Astrocyte of the cerebellum (primary cell): ENCODE results near the gene TM4SF20.

ENCODE experiments used
- DNase-seq: peaks from one replicate; pipeline ENCODE4 v3.0.0-alpha.2; 2011; ENCODE audit warnings: low read depth
- H3K4me3 ChIP-seq: 2 replicates; pipeline ENCODE4 v1.5.1; 2011; ENCODE audit warnings: mild to moderate bottlenecking, low read depth, low read length, moderate library complexity
- in situ Hi-C: cut with HindIII; loops from 2 replicates; pipeline ENCODE4 v1.10.0; 2017; ENCODE audit warnings: low sequenced_read_pairs
- TF ChIP-seq, protein P1 (sequence below): IDR thresholded peaks from 2 replicates; pipeline ENCODE4 v1.5.1; 2012; ENCODE audit warnings: low read length, low read depth, moderate library complexity, mild to moderate bottlenecking; ENCODE audit errors: missing control alignments

Gene TM4SF20

GRCh38 chr2:227317834-227318233 lies 61.3 kb downstream of the TM4SF20 start:
- no peak for DNase-seq
- in situ Hi-C loops: no loop called here
- TF ChIP-seq, protein P1, sequence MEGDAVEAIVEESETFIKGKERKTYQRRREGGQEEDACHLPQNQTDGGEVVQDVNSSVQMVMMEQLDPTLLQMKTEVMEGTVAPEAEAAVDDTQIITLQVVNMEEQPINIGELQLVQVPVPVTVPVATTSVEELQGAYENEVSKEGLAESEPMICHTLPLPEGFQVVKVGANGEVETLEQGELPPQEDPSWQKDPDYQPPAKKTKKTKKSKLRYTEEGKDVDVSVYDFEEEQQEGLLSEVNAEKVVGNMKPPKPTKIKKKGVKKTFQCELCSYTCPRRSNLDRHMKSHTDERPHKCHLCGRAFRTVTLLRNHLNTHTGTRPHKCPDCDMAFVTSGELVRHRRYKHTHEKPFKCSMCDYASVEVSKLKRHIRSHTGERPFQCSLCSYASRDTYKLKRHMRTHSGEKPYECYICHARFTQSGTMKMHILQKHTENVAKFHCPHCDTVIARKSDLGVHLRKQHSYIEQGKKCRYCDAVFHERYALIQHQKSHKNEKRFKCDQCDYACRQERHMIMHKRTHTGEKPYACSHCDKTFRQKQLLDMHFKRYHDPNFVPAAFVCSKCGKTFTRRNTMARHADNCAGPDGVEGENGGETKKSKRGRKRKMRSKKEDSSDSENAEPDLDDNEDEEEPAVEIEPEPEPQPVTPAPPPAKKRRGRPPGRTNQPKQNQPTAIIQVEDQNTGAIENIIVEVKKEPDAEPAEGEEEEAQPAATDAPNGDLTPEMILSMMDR: no peak
- no peak overlapping the region for H3K4me3 ChIP-seq

- in situ Hi-C loops: loop anchor here (5.0 kb wide), 1 partner anchor 71 kb away; no protein-coding TSS in a partner anchor
- TF ChIP-seq, protein P1: no peak
- no peak overlapping the region for H3K4me3 ChIP-seq
- no peak for DNase-seq
These were observed 65.8 kb downstream of the TM4SF20 start for GRCh38 chr2:227313310-227313709.

DNA sequence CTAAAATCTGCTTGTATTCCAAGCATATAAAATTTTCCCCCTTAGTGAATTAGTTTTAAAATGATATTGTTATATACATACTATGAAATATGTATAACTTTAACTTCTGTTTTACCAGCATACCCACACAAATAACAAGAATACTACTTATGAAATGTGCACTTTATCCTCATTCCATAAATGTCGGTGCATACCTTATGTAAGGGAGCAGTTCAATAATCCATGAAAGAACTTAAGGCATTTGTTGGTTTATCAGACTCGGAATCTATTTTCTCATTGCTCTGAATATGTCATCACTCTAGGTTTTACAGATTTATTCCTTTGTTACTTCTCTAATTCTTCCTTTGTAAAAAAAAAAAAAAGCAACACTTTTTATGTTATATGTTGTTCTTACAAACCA lies 66.5 kb downstream of the TM4SF20 start:
- in situ Hi-C loops: loop anchor here (5.0 kb wide), 1 partner anchor 70 kb away; no protein-coding TSS in a partner anchor
- TF ChIP-seq, protein P1: no peak
- no peak for DNase-seq
- H3K4me3 ChIP-seq: no peak overlapping the region
